ENCODE data around the gene MRI1.
A peak's percentile ranks its signal among the peaks of the same experiment; 100 is the strongest.

MRI1 gene

DNA sequence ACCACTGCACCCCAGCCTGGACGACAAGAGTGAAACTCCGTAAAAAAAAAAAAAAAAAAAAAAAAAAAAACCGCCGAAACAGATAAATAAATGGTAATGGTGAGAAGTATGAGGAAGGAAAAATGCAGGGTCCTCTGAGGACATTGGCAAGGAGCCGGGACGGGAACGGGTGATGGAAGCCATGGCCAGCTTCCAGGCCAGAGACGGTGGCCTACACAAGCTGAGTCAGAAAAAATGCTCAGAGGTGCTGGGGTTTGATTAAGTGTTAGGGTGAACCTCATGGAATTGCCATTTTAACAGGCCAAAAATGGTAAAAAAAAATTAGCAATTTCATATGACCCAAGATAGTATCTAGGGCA is 30.1 kb downstream of the MRI1 start:
- ATAC-seq (ENCODE audit: insufficient read depth, low read depth) (no peak), DNase-seq (no peak)
- H3K4me1 ChIP-seq (ENCODE audit: insufficient read depth, low read length) = peaks cover 31% of the 10 kb centered on the region
- peak overlapping the region; percentile 46 to 74; a peak in 3 of 4 replicates for H3K4me3 ChIP-seq (ENCODE audit: low read depth in 1 of 2, low read length in 2 of 2)
- H3K27me3 ChIP-seq (ENCODE audit: insufficient read depth, low read length, poor library complexity) = no peaks in the 10 kb centered on the region
- H4K20me1 ChIP-seq (ENCODE audit: insufficient read depth, low read length) = no peaks in the 10 kb centered on the region
- H3K79me2 ChIP-seq (ENCODE audit: insufficient read depth, low read length) = peaks cover 11% of the 10 kb centered on the region
- peak overlapping the region; percentile 79 for H2AFZ ChIP-seq (ENCODE audit: low read depth, low read length)
- no peaks in the 10 kb centered on the region for H3K36me3 ChIP-seq (ENCODE audit: insufficient read depth, low read length)
- H3K27ac ChIP-seq (ENCODE audit: low read length) = peak overlapping the region; percentile 72
- TF ChIP-seq, protein P1, sequence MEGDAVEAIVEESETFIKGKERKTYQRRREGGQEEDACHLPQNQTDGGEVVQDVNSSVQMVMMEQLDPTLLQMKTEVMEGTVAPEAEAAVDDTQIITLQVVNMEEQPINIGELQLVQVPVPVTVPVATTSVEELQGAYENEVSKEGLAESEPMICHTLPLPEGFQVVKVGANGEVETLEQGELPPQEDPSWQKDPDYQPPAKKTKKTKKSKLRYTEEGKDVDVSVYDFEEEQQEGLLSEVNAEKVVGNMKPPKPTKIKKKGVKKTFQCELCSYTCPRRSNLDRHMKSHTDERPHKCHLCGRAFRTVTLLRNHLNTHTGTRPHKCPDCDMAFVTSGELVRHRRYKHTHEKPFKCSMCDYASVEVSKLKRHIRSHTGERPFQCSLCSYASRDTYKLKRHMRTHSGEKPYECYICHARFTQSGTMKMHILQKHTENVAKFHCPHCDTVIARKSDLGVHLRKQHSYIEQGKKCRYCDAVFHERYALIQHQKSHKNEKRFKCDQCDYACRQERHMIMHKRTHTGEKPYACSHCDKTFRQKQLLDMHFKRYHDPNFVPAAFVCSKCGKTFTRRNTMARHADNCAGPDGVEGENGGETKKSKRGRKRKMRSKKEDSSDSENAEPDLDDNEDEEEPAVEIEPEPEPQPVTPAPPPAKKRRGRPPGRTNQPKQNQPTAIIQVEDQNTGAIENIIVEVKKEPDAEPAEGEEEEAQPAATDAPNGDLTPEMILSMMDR (IDR thresholded peaks at IDR 0.05; ENCODE audit: borderline replicate concordance, extremely low read depth, low read length, poor library complexity, severe bottlenecking) = no peak
- TF ChIP-seq EZH2 (IDR thresholded peaks at IDR 0.05; ENCODE audit: borderline replicate concordance, low read depth, low read length, severe bottlenecking) = no peak
- peak overlapping the region; percentile 96 for H3K4me2 ChIP-seq (ENCODE audit: insufficient read depth, low read length)
- H3K9me3 ChIP-seq (ENCODE audit: insufficient read depth, low read length, severe bottlenecking) = no peaks in the 10 kb centered on the region
- peak overlapping the region; percentile 65 for H3K9ac ChIP-seq (ENCODE audit: low read depth, low read length)

DNA sequence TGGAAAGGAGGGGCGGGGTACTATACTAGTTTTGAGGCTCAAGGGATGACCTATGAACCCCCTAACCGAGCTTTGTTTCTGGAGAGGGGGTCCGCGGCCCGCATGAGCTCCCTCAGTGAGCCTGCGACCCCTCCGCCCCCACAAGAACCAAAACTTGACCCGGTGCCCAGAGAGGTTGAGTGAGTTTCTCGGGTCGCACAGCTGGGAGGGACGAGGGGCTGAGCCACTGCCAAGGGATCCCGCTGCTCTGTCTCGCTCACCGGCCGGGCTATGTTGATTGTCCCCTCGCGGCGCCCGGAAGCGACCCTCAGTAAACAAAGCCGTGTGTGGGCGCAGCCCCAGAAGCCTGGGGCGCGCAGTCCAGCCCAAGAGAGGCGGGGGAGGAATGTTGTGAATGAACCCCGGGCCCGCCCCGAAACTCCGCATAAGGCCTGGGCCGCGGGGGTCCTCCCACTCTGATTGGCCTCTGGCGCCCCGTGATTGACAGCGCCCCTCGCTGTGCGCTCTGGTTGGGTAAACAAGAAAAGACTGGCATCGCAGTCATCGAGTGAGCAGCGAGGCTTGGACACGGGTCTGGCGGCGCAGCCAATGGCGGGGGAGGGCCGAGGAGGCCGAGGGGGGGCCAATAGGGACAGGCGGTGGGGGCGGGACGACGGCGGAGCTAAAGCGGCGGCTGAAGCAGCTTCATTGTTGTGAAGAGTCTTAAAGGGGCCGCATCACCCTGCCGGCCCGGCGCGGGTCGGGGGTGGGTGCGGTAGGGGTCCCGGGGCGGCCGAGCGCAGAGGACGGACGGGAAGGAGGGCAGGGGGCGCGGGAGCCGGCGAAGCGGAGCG is 30.7 kb downstream of the MRI1 start, which contains the start of gene ZSWIM4:
Gene ZSWIM4, plus strand, starts transcription at position 687 of the 833 bp plus-strand sequence. CDS start 206 bp downstream, outside the sequence.
- no peak for TF ChIP-seq EZH2 (IDR thresholded peaks at IDR 0.05; ENCODE audit: borderline replicate concordance, low read depth, low read length, severe bottlenecking)
- TF ChIP-seq, protein P1 (IDR thresholded peaks at IDR 0.05; ENCODE audit: borderline replicate concordance, extremely low read depth, low read length, poor library complexity, severe bottlenecking) = no peak
- peaks cover 31% of the 10 kb centered on the region for H3K4me1 ChIP-seq (ENCODE audit: insufficient read depth, low read length)
- no peaks in the 10 kb centered on the region for H4K20me1 ChIP-seq (ENCODE audit: insufficient read depth, low read length)
- H3K36me3 ChIP-seq (ENCODE audit: insufficient read depth, low read length) = no peaks in the 10 kb centered on the region
- peak within 1 kb of the TSS; percentile 75 for H3K27ac ChIP-seq (ENCODE audit: low read length)
- peak within 1 kb of the TSS; percentile 46 to 74; a peak in 3 of 4 replicates for H3K4me3 ChIP-seq (ENCODE audit: low read depth in 1 of 2, low read length in 2 of 2)
- DNase-seq (peak; percentile 99), ATAC-seq (ENCODE audit: insufficient read depth, low read depth) (peak; percentile 99)
- H2AFZ ChIP-seq (ENCODE audit: low read depth, low read length) = peak within 1 kb of the TSS; percentile 83
- H3K4me2 ChIP-seq (ENCODE audit: insufficient read depth, low read length) = peak within 1 kb of the TSS; percentile 96
- peaks cover 11% of the 10 kb centered on the region for H3K79me2 ChIP-seq (ENCODE audit: insufficient read depth, low read length)
- no peaks in the 10 kb centered on the region for H3K9me3 ChIP-seq (ENCODE audit: insufficient read depth, low read length, severe bottlenecking)
- peak within 1 kb of the TSS; percentile 65 for H3K9ac ChIP-seq (ENCODE audit: low read depth, low read length)
- H3K27me3 ChIP-seq (ENCODE audit: insufficient read depth, low read length, poor library complexity) = no peaks in the 10 kb centered on the region

DNA sequence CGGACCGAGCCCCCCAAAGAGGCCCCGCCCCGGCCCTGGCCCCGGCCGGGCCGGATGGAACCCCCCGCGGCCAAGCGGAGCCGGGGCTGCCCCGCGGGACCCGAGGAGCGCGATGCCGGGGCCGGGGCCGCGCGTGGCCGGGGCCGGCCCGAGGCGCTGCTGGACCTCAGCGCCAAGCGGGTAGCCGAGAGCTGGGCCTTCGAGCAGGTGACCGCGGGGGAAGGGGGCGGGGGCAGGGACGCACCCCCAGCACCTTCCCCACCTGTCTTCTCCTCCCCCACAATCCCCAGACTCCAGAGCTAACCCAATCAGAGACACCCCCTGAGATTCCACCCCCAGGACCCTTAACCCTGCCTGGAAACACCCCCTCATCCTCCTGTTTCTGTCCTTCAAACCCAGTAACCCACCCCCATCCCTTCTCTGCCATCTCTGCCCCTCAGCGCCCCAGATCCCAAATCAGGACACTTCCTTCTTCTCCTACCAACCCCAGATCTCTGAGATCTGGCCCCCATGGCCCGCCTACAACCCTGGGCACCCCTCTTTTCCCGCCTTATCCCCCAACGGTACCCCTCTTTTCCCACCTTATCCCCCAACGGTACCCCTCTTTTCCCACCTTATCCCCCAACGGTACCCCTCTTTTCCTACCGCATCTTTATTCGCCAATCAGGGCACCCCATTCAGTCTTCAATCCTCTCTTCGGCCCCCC is 31.4 kb downstream of the MRI1 start:
- ATAC-seq (ENCODE audit: insufficient read depth, low read depth) (peak; percentile 20), DNase-seq (peak; percentile 26)
- H3K79me2 ChIP-seq (ENCODE audit: insufficient read depth, low read length) = peaks cover 11% of the 10 kb centered on the region
- H3K9ac ChIP-seq (ENCODE audit: low read depth, low read length) = peak overlapping the region; percentile 65
- no peaks in the 10 kb centered on the region for H3K9me3 ChIP-seq (ENCODE audit: insufficient read depth, low read length, severe bottlenecking)
- no peaks in the 10 kb centered on the region for H4K20me1 ChIP-seq (ENCODE audit: insufficient read depth, low read length)
- TF ChIP-seq, protein P1 (IDR thresholded peaks at IDR 0.05; ENCODE audit: borderline replicate concordance, extremely low read depth, low read length, poor library complexity, severe bottlenecking) = no peak
- no peak for TF ChIP-seq EZH2 (IDR thresholded peaks at IDR 0.05; ENCODE audit: borderline replicate concordance, low read depth, low read length, severe bottlenecking)
- peak overlapping the region; percentile 96 for H3K4me2 ChIP-seq (ENCODE audit: insufficient read depth, low read length)
- H3K4me3 ChIP-seq (ENCODE audit: low read depth in 1 of 2, low read length in 2 of 2) = peak overlapping the region; percentile 46 to 74; a peak in 3 of 4 replicates
- H3K4me1 ChIP-seq (ENCODE audit: insufficient read depth, low read length) = peaks cover 31% of the 10 kb centered on the region
- H2AFZ ChIP-seq (ENCODE audit: low read depth, low read length) = peak overlapping the region; percentile 83
- H3K27me3 ChIP-seq (ENCODE audit: insufficient read depth, low read length, poor library complexity) = no peaks in the 10 kb centered on the region
- no peaks in the 10 kb centered on the region for H3K36me3 ChIP-seq (ENCODE audit: insufficient read depth, low read length)
- H3K27ac ChIP-seq (ENCODE audit: low read length) = peak overlapping the region; percentile 75

Data from DND-41 (cell line).